Hematopoietic multipotent progenitor cell treated with erythropoietin and hydrocortisone succinate and interleukin-3 and kit ligand, for 6 days (in vitro differentiated cells): ENCODE results near the gene ATAD5.
"Not testable (repeated sequence)": the region's sequence is repeated elsewhere in the genome, so short reads cannot be mapped to it uniquely, and the experiment has no call there.

Experiments
- DNase-seq: peaks from one replicate; pipeline ENCODE4 v3.0.0-alpha.2; 2015

The ATAD5 gene

DNA sequence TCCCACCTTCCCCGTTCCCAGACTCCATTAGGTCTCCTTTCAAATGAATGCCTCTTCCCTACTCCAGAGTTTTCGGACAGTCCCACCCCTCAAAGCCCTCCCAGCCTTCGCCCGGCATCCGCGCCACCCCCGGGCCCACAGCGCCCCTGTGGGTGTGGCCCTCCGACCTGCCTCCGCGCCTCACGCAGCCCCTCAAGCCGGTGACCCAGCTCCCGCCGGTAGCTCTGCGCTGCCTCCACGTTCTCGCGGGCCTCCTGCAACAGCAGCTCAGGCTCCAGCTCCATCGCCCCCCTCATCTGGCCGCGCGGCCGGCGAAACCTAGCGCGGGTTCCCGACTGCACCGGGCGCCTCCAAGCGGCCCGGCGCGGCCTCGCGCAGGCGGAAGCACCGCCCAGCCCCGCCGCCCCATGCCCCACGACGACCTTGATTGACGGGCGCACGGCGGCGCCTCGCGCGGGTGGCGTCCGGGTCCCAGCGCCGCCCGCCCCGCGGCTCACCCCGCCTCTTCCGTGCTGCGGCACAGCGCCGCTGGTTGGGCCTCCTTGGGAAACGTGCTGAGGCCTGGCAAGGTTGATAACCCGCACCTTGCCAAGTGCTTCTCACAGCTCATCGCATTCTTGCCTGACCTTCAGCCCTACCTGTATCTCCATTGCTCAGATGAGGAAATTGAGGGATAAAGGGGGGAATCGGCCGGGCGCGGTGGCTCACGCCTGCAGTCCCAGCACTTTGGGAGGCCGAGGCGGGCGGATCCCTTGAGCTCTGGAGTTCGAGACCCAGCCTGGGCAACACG lies 7.2 kb upstream of the ATAD5 start, which contains the start of gene CRLF3:
Gene CRLF3, minus strand, starts transcription at position 337 of the 790 bp plus-strand sequence. Its CDS starts 41 bp downstream, at position 296.
- peak; percentile 94 for DNase-seq

DNA sequence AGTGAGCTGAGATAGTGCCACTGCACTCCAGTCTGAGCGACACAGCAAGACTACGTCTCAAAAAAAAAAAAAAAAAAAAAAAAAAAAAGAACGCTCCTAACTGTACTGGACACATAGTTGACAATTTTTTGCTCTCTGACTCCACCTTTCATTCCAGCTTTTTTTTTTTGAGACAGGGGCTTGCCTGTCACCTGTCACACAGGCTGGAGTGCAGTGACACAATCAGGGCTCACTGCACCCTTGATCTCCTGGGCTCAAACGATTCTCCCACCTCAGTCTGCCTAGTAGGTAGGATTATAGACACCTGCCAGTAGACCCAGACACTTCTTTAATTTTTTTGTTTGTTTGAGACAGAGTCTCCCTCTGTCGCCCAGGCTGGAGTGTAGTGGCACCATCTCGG lies 4.7 kb upstream of the ATAD5 start:
- no peak for DNase-seq

DNA sequence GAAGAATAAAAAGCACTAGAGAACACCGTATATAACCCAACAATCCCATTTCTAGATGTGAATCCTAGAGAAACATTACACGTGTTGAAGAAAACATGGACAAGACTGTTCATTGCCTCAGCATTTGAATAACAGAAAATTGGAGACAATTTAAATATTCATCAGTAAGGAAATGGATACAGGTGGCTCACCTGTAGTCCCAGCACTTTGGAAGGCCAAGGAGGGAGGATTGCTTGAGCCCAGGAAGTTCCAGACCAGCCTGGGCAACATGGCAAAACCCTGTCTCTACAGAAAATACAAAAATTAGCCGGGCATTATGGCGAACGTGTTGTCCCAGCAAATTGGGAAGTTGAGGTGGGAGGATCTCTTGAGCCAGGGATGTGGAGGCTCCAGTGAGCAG lies 2.7 kb upstream of the ATAD5 start:
- DNase-seq: no peak

DNA sequence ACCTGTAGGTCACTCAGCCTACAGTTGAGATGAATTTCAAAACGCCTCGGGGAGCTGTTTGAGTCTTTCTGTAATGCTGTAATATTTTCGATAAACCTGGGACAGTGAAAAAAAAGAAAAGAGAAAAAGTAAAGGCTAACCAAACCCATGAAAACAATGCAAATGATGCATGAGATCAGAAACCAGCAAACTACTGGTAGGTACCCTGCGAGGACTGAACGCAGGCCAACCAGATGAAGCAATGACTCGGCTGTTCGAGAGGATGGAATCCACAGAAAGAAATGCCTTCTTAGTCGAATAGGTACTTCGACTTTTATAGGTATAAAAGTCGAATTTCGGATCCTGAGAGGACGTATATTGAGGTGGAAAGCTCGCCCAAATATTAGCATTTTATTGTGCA lies 509 bp upstream of the ATAD5 start:
- DNase-seq: peak; percentile 67

DNA sequence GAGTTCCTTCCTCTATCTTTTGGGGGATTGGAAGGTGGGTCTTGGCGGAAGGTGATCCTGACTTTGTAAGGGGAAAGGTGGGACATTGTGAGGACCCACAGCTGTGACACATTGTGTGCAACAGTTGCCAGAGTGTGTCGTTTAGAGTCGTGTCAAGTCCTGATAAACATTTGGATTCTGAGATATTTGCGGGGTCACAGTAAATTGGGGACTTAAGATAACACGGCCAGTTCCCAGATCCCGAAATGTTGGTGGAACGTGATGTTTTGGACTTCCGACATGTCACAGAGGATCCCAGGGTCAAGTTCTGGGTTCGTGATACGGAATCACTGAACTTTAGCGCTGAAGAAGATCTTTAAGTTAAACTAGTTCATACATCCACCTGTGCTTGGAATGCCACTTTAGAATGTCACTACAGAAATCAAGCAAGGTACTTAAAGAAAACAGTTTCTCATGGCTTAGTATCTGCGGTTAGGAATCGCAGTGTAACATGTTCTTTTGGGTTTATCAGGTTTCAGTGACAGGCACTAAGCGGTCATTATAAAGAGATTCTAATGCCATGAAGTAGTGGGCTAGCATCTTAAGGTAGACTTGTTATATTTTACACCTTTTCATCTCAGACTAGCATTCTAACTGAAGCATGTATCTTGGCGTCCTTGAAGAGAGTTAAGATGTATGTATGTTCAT lies 815 bp downstream of the ATAD5 start:
- peak; percentile 55 for DNase-seq

DNA sequence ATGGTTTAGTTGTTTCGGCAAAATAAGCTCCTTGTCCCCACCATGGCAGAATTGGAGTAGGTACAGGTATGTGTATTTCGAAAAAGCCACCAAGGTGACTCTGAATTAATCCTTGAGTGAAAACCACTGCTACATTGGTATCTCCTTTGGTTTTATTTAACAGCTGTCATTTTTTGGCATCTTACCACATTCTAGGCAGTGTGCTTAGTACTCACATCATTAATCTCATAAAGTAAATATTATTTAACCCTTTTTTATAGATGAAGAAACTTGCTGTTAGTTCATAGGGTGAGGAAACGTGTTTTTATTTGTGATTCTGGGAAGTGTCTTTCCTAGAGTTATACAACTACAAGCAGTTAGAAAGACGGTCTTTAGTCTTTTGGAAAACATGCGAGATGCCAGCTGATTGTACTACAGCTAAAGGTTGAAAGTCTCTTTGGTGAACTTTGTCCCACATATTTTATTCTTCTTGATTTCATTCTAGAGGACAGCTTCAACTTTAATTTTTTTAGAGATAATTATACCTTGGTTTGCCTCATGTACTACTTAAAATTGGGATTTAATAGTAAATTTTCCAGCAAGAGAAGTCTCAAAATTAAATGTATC lies 6.5 kb downstream of the ATAD5 start:
- no peak for DNase-seq

DNA sequence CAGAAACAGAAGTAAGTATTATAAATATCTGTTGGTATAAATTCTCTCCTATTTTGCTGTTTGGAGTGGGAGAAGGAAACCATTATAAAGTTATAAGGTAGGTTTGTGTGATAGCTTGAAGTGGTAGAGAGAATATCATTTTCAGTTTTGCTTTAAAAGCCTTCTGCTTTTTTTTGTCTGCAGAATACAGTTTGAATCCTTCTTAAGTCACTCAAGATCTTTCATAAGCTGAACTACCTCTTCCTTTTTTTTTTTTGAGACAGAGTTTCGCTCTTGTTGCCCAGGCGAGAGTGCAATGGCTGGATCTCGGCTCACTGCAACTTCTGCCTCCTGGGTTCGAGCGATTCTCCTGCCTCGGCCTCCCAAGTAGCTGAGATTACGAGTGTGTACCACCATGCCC lies 9.0 kb downstream of the ATAD5 start:
- no peak for DNase-seq

DNA sequence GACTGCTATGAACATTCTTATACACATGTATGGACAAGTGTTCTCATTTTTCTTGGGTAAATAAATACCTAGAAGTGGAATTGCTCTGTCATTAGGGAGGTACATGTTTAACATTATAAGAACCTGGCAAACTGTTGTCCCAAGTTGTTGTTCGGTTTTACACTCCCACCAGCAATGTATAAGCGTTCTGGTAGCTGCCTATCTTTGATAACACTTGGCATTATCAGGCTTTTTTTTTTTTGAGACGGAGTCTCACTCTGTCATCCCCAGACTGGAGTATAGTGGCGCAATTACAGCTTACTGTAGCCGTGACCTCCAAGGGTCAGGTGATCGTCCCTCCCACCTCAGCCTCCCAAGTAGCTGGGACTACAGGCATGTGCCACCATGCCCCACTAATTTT lies 16.3 kb downstream of the ATAD5 start:
- peak; percentile 83 for DNase-seq

DNA sequence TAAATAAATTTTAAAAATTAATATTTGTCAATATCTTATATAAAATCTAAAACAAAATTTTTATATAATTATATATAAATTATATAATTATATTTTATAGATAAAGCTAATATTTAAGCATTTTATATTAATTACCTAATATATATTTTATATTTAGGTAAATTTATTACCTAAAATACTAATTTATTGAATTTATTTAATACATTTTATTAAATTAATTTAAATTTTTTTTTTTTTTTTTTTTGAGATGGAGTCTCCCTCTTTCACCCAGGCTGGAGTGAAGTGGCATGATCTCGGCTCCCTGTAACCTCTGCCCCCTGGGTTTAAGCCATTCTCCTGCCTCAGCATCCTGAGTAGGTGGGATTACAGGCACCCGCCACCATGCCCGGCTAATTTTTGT lies 22.4 kb downstream of the ATAD5 start:
- no peak for DNase-seq

DNA sequence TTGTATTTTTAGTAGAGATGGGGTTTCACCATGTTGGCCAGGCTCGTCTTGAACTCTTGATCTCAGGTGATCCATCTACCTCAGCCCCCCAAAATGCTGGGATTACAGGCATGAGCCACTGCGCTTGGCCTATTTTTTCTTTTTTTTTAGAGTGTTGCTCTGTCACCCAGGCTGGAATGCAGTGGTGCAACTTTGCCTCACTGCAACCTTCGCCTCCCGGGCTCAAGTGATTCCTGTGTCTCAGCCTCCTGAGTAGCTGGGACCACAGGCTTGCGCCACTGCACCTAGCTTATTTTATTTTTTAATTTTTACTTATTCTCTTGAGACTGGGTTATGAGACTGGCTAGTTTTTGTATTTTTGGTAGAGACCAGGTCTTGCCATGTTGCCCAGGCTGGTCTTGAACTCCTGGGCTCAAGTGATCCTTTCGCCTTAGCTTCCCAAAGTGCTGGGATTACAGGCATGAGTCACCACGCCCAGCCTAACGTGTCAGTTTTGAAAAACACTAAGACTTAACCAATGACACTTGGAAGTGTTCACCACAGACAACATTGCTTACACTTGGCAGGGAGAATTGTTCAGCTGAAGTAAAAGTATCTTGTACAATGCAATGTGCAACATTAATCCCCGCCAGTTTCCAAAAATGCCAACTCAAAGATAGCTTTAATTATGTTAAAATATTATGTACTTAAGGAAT lies 26.9 kb downstream of the ATAD5 start:
- DNase-seq: no peak

DNA sequence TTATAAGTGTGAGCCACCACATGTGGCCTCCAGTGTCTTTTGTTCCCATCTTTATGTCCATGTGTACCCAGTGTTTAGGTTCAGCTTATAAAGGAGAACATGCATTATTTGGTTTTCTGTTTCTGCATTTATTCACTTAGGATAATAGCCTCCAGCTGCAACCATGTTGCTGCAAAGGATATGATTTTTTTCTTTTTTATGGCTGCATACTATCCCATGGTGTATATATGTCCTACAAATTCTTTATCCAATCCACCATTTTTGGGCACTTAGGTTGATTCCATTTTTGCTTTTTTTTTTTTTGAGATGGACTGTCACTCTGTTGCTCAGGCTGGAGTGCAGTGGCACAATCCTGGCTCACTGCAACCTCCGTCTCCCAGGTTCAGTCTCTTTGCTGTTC lies 32.9 kb downstream of the ATAD5 start:
- DNase-seq: no peak

DNA sequence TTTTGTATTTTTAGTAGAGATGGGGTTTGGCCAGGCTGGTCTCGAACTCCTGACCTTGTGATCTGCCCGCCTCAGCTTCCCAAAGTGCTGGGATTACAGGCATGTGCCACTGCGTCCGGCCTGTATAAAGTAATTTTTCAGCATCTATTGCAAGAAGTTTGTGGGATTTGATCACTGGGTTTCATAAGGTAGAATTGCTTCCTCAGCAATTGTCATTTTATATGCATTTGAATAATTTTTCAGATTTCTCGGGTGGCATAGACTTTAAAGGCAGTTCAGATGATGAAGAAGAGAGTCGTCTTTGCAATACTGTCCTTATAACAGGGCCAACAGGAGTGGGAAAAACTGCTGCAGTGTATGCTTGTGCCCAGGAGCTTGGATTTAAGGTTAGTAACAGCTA lies 37.2 kb downstream of the ATAD5 start:
- DNase-seq: no peak

DNA sequence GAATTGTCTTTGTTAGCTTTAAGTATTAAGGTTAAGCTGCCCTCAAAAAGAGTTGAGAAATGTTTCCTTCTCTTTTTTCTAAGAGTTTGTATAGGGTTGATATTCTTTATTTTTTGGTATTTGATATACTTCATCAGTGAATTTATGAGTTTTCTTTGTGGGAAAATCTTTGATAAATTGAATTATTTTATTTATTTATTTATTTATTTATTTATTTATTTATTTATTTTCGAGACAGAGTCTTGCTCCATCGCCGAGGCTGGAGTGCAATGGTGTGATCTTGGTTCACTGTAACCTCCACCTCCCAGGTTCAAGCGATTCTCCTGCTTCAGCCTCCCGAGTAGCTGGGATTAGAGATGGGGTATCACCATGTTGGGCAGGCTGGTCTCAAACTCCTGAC lies 54.4 kb downstream of the ATAD5 start:
- DNase-seq: no peak

DNA sequence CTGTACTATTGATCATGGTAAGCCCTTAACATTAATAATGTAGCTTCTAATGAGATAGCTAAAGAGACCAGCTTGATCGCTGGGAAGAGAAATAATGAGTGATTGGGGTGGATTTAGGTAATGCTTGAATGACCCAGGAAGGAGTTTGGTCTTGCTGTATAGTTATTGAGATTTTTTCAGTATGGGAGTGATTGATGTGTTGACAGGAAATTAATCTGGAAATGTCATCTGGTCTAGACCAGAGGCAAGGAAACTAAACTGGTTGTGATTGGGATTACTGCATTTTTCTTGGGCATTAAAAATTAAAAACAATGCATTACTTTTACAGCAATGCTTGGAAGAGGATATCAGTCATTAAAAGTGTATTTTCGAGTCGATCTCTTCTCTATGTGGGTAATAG lies 62.5 kb downstream of the ATAD5 start:
- no peak for DNase-seq

DNA sequence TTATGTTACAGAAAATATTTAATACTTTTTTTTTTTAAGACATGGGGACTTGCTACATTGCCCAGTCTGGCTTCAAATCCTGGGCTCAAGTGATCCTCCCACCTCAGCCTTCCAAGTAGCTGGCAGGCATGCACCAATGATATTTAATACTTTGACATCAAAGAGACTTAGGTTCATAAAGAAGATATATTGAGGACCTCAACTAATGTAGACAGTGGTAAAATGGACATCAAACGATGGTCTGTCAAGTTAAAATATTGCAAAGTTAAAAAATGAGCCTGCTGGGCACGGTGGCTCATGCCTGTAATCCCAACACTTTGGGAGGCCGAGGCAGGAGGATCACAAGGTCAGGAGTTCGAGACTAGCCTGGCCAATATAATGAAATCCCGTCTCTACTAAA lies 65.5 kb downstream of the ATAD5 start:
- DNase-seq: no peak

DNA sequence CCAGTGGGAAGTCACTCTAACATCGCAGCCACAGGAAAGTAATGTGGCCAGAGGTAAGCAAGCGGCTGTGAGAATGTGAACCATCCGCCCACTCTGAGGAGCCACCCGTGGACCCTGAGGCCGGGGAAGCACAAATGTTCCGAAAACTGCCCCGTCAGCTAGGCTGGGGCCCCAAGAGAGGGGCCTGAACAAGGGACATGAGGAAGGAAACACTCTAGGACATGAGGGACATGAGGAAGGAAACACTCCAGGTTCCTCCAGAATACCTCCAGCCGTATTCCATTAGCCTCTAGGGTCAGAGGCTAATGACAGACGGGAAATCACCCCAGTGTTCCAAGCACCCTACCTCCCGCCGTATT lies 74.0 kb downstream of the ATAD5 start:
- peak; percentile 31 for DNase-seq

DNA sequence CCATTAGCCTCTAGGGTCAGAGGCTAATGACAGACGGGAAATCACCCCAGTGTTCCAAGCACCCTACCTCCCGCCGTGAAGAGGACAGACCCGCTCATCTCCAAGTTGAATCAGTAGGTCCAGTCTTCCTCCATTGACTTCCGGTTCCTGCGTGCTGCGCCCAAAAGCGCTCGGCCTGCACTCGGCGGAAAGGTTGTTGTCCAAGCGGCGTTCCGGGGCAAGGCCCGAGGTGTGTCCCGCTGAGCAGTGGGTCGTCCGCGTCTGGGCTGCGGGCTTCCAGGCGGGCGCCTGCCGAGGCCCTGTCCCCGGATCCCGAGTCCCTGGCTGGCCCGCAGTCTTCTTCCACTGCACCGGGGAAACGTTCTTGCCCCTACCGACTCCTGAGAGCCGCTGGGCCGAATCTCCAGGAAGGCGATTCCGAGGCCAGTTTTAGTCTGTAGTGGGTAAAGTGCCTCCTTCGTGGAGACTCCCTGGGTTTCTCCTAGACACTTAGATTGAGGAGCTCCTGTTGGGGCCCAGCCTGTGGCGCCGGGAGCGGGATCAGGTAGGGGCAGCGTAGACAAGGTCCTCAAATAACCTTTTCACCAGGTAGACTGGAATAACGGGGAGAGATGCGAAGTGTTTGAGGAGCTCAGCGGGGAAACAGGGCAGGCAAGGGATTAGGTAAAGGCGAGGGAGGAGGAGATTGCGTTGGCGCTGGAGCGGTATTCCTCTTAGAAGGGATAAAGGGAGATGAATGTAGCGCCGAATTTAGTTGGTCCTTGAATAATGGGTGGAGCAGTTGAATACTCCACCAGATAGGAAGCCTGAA lies 74.5 kb downstream of the ATAD5 start, which contains the start of gene TEFM:
Gene TEFM, minus strand, starts transcription at position 138 of the 811 bp plus-strand sequence. Its CDS starts 40 bp downstream, at position 98.
- DNase-seq: peak; percentile 94

DNA sequence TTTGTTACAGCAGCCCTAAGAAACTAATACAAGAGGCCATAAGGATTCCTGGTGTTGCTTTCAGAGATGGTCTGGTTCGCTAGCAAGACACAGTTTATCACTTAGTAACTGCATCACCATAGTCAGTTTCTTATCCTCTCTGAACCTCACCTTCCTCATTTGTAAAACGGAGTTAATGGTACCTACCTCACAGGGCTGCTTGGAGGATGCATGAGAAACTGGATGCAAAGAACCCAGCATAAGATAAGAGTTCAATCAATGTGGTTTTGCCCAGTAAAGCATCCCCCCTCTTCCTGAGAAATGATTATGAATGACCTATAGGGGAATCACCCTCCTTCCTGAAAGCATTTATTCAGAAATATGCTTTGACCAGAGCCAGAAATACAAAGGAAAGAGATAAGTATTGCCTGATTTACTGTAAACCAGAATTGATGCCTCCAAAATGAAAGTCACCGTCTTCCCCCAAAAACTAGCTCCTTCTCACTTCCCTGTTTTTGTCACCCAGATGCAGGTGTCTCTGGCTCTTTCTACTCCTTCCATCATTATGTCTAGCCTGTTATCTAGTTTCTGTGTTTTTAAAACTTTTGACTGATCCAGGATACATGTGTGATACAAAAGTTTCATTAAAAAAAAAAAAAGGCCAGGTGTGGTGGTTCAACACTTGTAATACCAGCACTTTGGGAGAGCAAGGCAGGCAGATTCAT lies 77.1 kb downstream of the ATAD5 start:
- no peak for DNase-seq

DNA sequence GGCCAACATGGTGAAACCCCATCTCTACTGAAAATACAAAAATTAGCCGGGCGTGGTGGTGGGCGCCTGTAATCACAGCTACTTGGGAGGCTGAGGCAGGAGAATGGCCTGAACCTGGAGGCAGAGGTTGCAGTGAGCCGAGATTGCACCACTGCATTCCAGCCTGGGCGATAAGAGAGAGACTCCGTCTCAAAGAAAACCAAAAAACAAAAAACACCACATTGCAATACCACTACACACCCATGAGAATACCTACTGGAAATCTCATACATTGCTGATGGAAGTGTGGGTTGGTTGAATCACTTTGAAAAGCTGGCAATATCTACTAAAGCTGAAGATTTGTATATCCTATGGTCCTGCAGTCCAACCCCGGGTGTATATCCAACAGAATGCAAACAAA lies 78.4 kb downstream of the ATAD5 start:
- DNase-seq: not testable (repeated sequence)

DNA sequence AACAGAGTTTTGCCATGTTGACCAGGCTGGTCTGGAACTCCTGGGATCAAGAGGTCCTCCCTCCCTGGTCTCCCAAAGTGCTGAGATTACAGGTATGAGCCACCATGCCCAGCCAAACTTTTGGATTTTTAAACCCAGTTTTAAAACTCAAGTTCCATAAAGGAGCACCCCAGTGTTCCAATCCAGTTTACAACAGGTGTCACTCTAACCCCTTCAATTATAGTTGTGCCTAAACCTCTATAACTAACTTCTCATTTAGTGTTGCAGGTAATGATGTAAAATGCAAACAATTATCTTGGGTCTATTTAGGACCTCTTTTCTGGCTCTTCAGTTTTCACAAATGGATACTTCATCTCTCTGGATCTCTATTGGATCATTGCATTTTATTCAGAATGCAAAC lies 82.2 kb downstream of the ATAD5 start:
- DNase-seq: no peak

DNA sequence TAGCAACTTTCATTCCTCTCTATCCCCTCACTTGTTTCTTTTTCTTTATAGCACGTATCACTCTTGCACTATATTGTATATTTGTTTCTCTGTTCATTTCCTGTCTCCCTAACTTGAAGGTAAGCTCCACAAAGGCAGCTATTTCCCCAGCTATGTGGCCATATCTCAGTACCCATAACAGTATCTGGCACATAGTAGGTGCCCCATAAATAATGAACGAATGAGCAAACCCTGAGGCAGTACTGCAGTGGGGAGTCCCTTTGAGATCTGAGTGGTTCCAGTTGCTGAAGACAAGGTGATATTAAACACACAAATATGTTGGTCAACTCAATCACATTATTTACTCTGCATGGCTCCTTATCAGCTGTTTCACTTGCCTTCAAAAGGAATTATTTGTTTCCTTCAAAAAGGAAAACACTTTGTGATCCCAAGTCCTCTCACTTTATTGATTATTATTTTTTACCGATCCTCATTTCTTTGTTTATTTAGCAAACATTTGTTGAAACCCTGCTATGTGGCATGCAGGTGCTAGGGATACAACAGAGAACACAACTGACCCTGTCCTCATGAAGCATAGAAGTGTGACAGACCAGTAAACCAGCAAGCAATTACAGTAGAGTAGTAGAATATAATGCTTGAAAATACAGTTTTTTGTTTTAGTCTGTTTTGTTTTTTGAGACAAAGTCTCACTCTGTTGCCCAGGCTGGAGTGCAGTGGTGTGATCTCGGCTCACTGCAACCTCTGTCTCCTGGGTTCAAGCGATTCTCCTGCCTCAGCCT lies 84.3 kb downstream of the ATAD5 start:
- no peak for DNase-seq
